ENCODE data around the gene NAALADL2.

DNA sequence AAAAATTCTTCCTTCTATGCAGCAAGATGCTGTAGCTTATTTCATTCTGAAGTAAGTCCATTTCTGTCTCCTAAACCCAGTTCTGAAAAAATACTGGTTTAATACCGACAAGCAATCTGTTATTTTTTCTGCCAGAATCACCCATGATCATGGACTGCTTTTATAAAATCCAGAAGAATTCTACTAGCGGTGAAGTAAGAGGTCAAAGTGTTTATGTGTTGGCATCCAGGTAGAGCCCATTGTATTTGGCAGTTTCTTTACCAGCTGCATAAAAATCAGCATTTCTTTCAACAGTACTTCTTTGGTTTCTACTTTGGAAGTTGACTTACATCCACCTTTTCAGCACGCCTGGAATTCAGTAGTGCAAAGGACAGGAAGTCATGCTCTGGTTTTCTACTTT lies 484.8 kb downstream of the NAALADL2 start:
- TF ChIP-seq, protein P1, sequence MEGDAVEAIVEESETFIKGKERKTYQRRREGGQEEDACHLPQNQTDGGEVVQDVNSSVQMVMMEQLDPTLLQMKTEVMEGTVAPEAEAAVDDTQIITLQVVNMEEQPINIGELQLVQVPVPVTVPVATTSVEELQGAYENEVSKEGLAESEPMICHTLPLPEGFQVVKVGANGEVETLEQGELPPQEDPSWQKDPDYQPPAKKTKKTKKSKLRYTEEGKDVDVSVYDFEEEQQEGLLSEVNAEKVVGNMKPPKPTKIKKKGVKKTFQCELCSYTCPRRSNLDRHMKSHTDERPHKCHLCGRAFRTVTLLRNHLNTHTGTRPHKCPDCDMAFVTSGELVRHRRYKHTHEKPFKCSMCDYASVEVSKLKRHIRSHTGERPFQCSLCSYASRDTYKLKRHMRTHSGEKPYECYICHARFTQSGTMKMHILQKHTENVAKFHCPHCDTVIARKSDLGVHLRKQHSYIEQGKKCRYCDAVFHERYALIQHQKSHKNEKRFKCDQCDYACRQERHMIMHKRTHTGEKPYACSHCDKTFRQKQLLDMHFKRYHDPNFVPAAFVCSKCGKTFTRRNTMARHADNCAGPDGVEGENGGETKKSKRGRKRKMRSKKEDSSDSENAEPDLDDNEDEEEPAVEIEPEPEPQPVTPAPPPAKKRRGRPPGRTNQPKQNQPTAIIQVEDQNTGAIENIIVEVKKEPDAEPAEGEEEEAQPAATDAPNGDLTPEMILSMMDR (IDR thresholded peaks at IDR 0.05; ENCODE audit: poor library complexity), result no peak
- TF ChIP-seq EZH2 (IDR thresholded peaks at IDR 0.05; ENCODE audit: borderline replicate concordance) (no peak), EZH2phosphoT487 (IDR thresholded peaks at IDR 0.05; ENCODE audit: low read depth, severe bottlenecking, unreplicated experiment) (no peak)

Measured in hepatocyte (in vitro differentiated cells).